Measurements from ENCODE around the gene RERE.

- TF ChIP-seq POLR2A (IDR thresholded peaks at IDR 0.05) = no peak
- TF ChIP-seq, protein P1, sequence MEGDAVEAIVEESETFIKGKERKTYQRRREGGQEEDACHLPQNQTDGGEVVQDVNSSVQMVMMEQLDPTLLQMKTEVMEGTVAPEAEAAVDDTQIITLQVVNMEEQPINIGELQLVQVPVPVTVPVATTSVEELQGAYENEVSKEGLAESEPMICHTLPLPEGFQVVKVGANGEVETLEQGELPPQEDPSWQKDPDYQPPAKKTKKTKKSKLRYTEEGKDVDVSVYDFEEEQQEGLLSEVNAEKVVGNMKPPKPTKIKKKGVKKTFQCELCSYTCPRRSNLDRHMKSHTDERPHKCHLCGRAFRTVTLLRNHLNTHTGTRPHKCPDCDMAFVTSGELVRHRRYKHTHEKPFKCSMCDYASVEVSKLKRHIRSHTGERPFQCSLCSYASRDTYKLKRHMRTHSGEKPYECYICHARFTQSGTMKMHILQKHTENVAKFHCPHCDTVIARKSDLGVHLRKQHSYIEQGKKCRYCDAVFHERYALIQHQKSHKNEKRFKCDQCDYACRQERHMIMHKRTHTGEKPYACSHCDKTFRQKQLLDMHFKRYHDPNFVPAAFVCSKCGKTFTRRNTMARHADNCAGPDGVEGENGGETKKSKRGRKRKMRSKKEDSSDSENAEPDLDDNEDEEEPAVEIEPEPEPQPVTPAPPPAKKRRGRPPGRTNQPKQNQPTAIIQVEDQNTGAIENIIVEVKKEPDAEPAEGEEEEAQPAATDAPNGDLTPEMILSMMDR (IDR thresholded peaks at IDR 0.05) = no peak
These were observed 465.0 kb downstream of the RERE start for GRCh38 chr1:8352471-8352845.

Data from body of pancreas (tissue), 4 donors.